ENCODE measurements around the gene HGD. TPM values are rescaled to one million over a fixed set of nuclear protein-coding genes. Genes with fewer than 3 reads are reported as not detected.
A peak's percentile ranks its signal among the peaks of the same experiment; 100 is the strongest.
"Not testable (repeated sequence)": the region's sequence is repeated elsewhere in the genome, so short reads cannot be mapped to it uniquely, and the experiment has no call there.

HGD gene
- total RNA-seq, 1 experiment from 2014 or later: 1.5 TPM

DNA sequence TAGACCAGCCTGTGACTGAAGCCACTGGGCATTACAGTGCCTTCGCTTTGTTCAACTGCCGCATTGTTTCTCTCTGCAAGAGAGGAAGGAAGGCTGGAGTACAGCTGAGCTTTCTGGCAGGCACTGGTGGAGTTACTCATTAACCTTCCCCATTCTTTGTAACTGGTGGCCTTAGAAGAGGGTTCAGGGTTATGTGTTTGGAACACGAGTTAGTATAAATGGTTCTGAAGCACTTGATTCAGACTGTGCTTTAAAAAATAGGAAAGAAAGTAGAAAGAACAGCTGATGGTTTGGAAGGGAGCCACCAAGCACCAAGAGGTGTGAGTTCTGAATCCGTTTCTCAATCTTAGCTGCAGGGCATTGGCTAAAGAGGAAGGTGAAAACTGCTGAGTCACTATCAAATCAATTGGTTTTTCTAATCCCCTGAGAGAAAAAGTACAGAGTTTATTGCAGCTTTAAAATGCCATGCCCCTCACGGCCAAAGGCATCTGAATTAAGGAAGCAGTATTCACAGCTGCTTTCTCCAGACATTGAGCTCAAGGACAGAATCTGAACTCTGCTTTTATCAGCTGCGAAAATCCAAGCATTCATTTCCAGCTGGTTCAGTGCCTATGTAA is 3.6 kb downstream of the HGD start:
- DNase-seq (ENCODE audit: low spot score) (no peak), ATAC-seq (peak; percentile 78)
- Mint-ChIP-seq H3K4me3 (peak overlapping the region; percentile 49), H3K27me3 (ENCODE audit: low read depth) (no peaks in the 10 kb centered on the region), H3K4me1 (peaks cover 89% of the 10 kb centered on the region), H3K27ac (peak overlapping the region; percentile 100), H3K36me3 (peaks cover 13% of the 10 kb centered on the region), H3K9me3 (peaks cover 20% of the 10 kb centered on the region)
- ChIA-PET POLR2A (interaction anchor here (0.8 to 1.7 kb wide), 4 partner anchors 10 to 64 kb away, joined by 3 to 4 read pairs (median 3); partner anchors contain the start of genes GTF2E1 and RABL3), CTCF (interaction anchor here (1.4 kb wide), 1 partner anchor 117 kb away, joined by 10 read pairs; no protein-coding TSS in a partner anchor)
- TF ChIP-seq ZNF416 (CRISPR knock-in tag; IDR thresholded peaks at IDR 0.05): no peak
- TF ChIP-seq GABPB1 (CRISPR knock-in tag; IDR thresholded peaks at IDR 0.05): 0 out of 2 replicates have a peak, but pooled peaks have one; percentile 51
- peak; percentile 95 for TF ChIP-seq NFE2L1 (CRISPR knock-in tag; IDR thresholded peaks at IDR 0.05)

DNA sequence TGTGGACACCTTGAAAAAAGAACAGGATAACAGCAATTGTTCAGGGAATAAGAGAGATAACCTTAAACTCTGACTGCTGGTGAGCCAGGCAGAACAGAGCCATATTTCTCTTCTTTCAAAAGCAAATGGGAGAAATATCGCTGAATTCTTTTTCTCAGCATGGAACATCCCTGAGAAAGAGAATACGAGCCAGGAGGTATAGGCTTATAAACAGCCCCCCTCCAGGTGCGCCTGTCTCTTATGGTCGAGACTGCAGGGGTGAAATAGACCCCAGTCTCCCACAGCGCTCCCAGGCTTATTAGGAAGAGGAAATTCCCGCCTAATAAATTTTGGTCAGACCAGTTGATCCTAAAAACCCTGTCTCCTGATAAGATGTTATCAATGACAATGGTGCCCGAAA is 4.8 kb downstream of the HGD start:
- peak overlapping the region; percentile 15; the same call in 1 of the 2 replicates for H3K4me3 Mint-ChIP-seq
- H3K27me3 Mint-ChIP-seq (ENCODE audit: low read depth); ATAC-seq; POLR2A ChIA-PET; CTCF ChIA-PET: not testable (repeated sequence)
- peaks cover 86% of the 10 kb centered on the region for H3K4me1 Mint-ChIP-seq
- peaks cover 27% of the 10 kb centered on the region for H3K9me3 Mint-ChIP-seq
- peak; percentile 98 for TF ChIP-seq ZNF423 (CRISPR knock-in tag; IDR thresholded peaks at IDR 0.05)
- 0 out of 2 replicates have a peak, but pooled peaks have one; percentile 27 for TF ChIP-seq HMGXB4 (CRISPR knock-in tag; IDR thresholded peaks at IDR 0.05)
- H3K36me3 Mint-ChIP-seq: peaks cover 17% of the 10 kb centered on the region
- peak overlapping the region; percentile 100 for H3K27ac Mint-ChIP-seq
- peak; percentile 46 for DNase-seq (ENCODE audit: low spot score)

GRCh38 chr3:120673116-120673515 is 8.9 kb downstream of the HGD start:
- no peak for TF ChIP-seq ZSCAN18 (CRISPR knock-in tag; IDR thresholded peaks at IDR 0.05)
- no peak for TF ChIP-seq MLX (CRISPR knock-in tag; IDR thresholded peaks at IDR 0.05)
- TF ChIP-seq ESRRA (CRISPR knock-in tag; IDR thresholded peaks at IDR 0.05; ENCODE audit: borderline replicate concordance): no peak
- no peak for TF ChIP-seq ZNF396 (CRISPR knock-in tag; IDR thresholded peaks at IDR 0.05; ENCODE audit: borderline replicate concordance)
- TF ChIP-seq MAX (CRISPR knock-in tag; IDR thresholded peaks at IDR 0.05): no peak
- TF ChIP-seq, protein P1, sequence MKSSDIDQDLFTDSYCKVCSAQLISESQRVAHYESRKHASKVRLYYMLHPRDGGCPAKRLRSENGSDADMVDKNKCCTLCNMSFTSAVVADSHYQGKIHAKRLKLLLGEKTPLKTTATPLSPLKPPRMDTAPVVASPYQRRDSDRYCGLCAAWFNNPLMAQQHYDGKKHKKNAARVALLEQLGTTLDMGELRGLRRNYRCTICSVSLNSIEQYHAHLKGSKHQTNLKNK (CRISPR knock-in tag; IDR thresholded peaks at IDR 0.05): no peak
- TF ChIP-seq NFATC4 (CRISPR knock-in tag; IDR thresholded peaks at IDR 0.05): no peak
- TF ChIP-seq PRDM15 (CRISPR knock-in tag; IDR thresholded peaks at IDR 0.05): no peak
- TF ChIP-seq GRHL2 (CRISPR knock-in tag; IDR thresholded peaks at IDR 0.05; ENCODE audit: insufficient replicate concordance, severe bottlenecking): no peak
- TF ChIP-seq NR3C1 (CRISPR knock-in tag; conservative IDR thresholded peaks at IDR 0.05; ENCODE audit: low read depth): no peak
- TF ChIP-seq FOXP1 (CRISPR knock-in tag; IDR thresholded peaks at IDR 0.05; ENCODE audit: borderline replicate concordance): no peak
- no peak for TF ChIP-seq MXD4 (CRISPR knock-in tag; IDR thresholded peaks at IDR 0.05; ENCODE audit: borderline replicate concordance)
- Mint-ChIP-seq H3K4me3 (no peak overlapping the region), H3K9me3 (peaks cover 31% of the 10 kb centered on the region), H3K27me3 (ENCODE audit: low read depth) (no peaks in the 10 kb centered on the region), H3K27ac (no peak overlapping the region), H3K4me1 (peaks cover 55% of the 10 kb centered on the region), H3K36me3 (peaks cover 9% of the 10 kb centered on the region)
- POLR2A ChIA-PET: no interaction called here
- CTCF ChIA-PET: no interaction called here
- ATAC-seq (no peak), DNase-seq (ENCODE audit: low spot score) (no peak)

All from WTC11 (cell line).